NCI-H510A (cell line): ENCODE measurements around the gene OLFML3.
"Not testable (repeated sequence)": the region's sequence is repeated elsewhere in the genome, so short reads cannot be mapped to it uniquely, and the experiment has no call there.

Experiments
- DNase-seq: peaks from one replicate; lab custom pipeline; 2025; lab: John Stamatoyannopoulos, UW

Gene OLFML3

GRCh38 chr1:113978863-113979702 is at the start of gene OLFML3:
Gene OLFML3 (plus strand): TSS chr1:113979474. CDS start chr1:113979517, 43 bp downstream.
- peak; percentile 81 for DNase-seq

- no peak for DNase-seq
Observed at GRCh38 chr1:113929750-113930498, 49.4 kb upstream of the OLFML3 start.

- DNase-seq, result no peak
Observed at GRCh38 chr1:113930499-113931161, 48.6 kb upstream of the OLFML3 start.

- no peak for DNase-seq
Observed at GRCh38 chr1:113931451-113931851, 47.8 kb upstream of the OLFML3 start.

- no peak for DNase-seq
Observed at GRCh38 chr1:113934006-113934405, 45.3 kb upstream of the OLFML3 start.

GRCh38 chr1:113934511-113935055 is 44.7 kb upstream of the OLFML3 start:
- DNase-seq, result no peak

- no peak for DNase-seq
Observed at GRCh38 chr1:113935176-113935575, 44.1 kb upstream of the OLFML3 start.

- DNase-seq, result no peak
Observed at GRCh38 chr1:113935970-113936369, 43.3 kb upstream of the OLFML3 start.

- DNase-seq, result no peak
Observed at GRCh38 chr1:113937146-113937545, 42.1 kb upstream of the OLFML3 start.

- no peak for DNase-seq
Observed at GRCh38 chr1:113938192-113938591, 41.1 kb upstream of the OLFML3 start.

GRCh38 chr1:113940365-113941244 is 38.7 kb upstream of the OLFML3 start:
- no peak for DNase-seq

GRCh38 chr1:113941245-113941559 is 38.1 kb upstream of the OLFML3 start:
- no peak for DNase-seq

- no peak for DNase-seq
Observed at GRCh38 chr1:113942527-113942926, 36.7 kb upstream of the OLFML3 start.

- DNase-seq, result no peak
Observed at GRCh38 chr1:113943028-113943811, 36.1 kb upstream of the OLFML3 start.

- DNase-seq, result no peak
Observed at GRCh38 chr1:113945329-113945728, 33.9 kb upstream of the OLFML3 start.

- no peak for DNase-seq
Observed at GRCh38 chr1:113946112-113946511, 33.2 kb upstream of the OLFML3 start.

- DNase-seq, result no peak
Observed at GRCh38 chr1:113946678-113947387, 32.4 kb upstream of the OLFML3 start.

GRCh38 chr1:113947388-113948107 is 31.7 kb upstream of the OLFML3 start:
- no peak for DNase-seq

GRCh38 chr1:113948151-113948550 is 31.1 kb upstream of the OLFML3 start:
- not testable (repeated sequence) for DNase-seq
